ENCODE data around the gene AHNAK2.

DNA sequence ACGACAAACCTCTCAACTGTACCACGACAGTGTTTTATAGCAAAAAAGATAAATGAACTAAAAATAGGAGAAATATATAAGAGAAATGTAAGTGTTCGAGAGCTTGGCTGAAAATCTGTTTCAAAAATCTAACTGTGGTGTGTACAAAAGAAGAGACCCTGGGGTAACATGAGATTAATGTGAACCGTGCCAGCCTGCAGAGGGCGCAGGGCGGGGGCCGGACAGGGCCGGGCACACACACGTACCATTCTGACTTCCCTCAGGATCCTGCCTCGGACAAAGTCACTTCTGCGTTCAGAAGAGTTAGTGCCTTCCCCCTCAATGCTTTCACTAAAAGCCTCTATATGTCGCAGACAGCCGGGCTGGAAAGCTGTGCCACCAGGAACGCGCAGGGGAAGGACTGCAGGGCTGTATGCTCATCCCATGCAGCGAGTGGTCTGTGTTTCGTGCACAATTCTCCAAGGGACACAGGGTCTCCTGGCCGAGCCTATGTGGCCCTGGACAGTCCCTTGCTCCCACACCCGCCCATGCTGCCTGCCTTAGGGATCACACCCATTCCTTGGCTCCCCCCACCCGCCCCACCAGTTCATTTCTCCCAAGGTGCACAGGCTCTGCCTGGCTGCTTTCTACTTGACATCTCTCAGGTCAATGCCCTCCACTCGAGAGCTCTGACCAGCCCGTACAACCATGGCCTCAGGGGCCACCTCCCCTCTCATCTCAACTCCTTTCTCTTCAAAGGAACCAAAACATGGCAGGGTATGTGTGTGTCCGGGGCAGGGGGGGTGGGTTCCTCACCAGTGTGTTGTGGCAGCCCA, 34.2 kb upstream of the AHNAK2 start:
- TF ChIP-seq, protein P1, sequence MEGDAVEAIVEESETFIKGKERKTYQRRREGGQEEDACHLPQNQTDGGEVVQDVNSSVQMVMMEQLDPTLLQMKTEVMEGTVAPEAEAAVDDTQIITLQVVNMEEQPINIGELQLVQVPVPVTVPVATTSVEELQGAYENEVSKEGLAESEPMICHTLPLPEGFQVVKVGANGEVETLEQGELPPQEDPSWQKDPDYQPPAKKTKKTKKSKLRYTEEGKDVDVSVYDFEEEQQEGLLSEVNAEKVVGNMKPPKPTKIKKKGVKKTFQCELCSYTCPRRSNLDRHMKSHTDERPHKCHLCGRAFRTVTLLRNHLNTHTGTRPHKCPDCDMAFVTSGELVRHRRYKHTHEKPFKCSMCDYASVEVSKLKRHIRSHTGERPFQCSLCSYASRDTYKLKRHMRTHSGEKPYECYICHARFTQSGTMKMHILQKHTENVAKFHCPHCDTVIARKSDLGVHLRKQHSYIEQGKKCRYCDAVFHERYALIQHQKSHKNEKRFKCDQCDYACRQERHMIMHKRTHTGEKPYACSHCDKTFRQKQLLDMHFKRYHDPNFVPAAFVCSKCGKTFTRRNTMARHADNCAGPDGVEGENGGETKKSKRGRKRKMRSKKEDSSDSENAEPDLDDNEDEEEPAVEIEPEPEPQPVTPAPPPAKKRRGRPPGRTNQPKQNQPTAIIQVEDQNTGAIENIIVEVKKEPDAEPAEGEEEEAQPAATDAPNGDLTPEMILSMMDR (IDR thresholded peaks at IDR 0.05), result peak; percentile 21
- no peak for TF ChIP-seq EZH2 (IDR thresholded peaks at IDR 0.05; ENCODE audit: borderline replicate concordance, insufficient read depth, low read depth, low read length, poor library complexity, severe bottlenecking)
